HG03432 (cell line): ENCODE results near the gene AVPR1B.

Experiments used
- ATAC-seq: cut with Tn5 transposase; IDR thresholded peaks from one replicate; pipeline ENCODE4 v1.9.1; 2021; ENCODE audit warnings: mild to moderate bottlenecking, moderate library complexity; ENCODE audit not compliant: unreplicated experiment

Gene AVPR1B

GRCh38 chr1:206112600-206113301 lies 4.4 kb downstream of the AVPR1B start:
- ATAC-seq, result no peak

GRCh38 chr1:206111271-206111927 lies 5.8 kb downstream of the AVPR1B start:
- no peak for ATAC-seq

- ATAC-seq, result no peak
Observed at GRCh38 chr1:206110820-206111219, 6.4 kb downstream of the AVPR1B start.

GRCh38 chr1:206110161-206110560 lies 7.0 kb downstream of the AVPR1B start:
- ATAC-seq, result no peak

- ATAC-seq, result no peak
Observed at GRCh38 chr1:206109718-206110117, 7.5 kb downstream of the AVPR1B start.

- no peak for ATAC-seq
Observed at GRCh38 chr1:206108635-206109034, 8.6 kb downstream of the AVPR1B start.

GRCh38 chr1:206107168-206107544 lies 10.0 kb downstream of the AVPR1B start:
- no peak for ATAC-seq

GRCh38 chr1:206106328-206107167 lies 10.6 kb downstream of the AVPR1B start:
- ATAC-seq, result peak; percentile 74

GRCh38 chr1:206105464-206105995 lies 11.7 kb downstream of the AVPR1B start:
- no peak for ATAC-seq

- ATAC-seq, result no peak
Observed at GRCh38 chr1:206103979-206104378, 13.2 kb downstream of the AVPR1B start.

- ATAC-seq, result no peak
Observed at GRCh38 chr1:206102292-206102936, 14.8 kb downstream of the AVPR1B start.

- ATAC-seq, result no peak
Observed at GRCh38 chr1:206101351-206102045, 15.7 kb downstream of the AVPR1B start.

- no peak for ATAC-seq
Observed at GRCh38 chr1:206100226-206100815, 16.9 kb downstream of the AVPR1B start.

GRCh38 chr1:206098242-206098919 lies 18.8 kb downstream of the AVPR1B start:
- ATAC-seq, result no peak

- ATAC-seq, result no peak
Observed at GRCh38 chr1:206097381-206097780, 19.8 kb downstream of the AVPR1B start.

GRCh38 chr1:206094024-206094423 lies 23.2 kb downstream of the AVPR1B start:
- no peak for ATAC-seq

- ATAC-seq, result no peak
Observed at GRCh38 chr1:206089341-206089740, 27.8 kb downstream of the AVPR1B start.

GRCh38 chr1:206087091-206087490 lies 30.1 kb downstream of the AVPR1B start:
- no peak for ATAC-seq

GRCh38 chr1:206083750-206084149 lies 33.4 kb downstream of the AVPR1B start:
- no peak for ATAC-seq
